ENCODE results near the gene SNX30.

The SNX30 gene

GRCh38 chr9:112856843-112857242, 106.3 kb downstream of the SNX30 start:
- H3K27ac ChIP-seq = no peak overlapping the region
- no peak for DNase-seq
- in situ Hi-C loops (cut with HindIII; ENCODE audit: low pct_ligation_motif_present, low sequenced_read_pairs) = no loop called here
- no peaks in the 10 kb centered on the region for H3K36me3 ChIP-seq (replicated peaks)
- no peak for TF ChIP-seq CTCF (IDR thresholded peaks at IDR 0.05; ENCODE audit: low read depth, low read length, missing control alignments)
- no peak overlapping the region for H3K4me3 ChIP-seq (ENCODE audit: low read depth, low read length)
- H3K27me3 ChIP-seq (replicated peaks) = no peaks in the 10 kb centered on the region

GRCh38 chr9:112858005-112858404, 107.4 kb downstream of the SNX30 start:
- no peaks in the 10 kb centered on the region for H3K36me3 ChIP-seq (replicated peaks)
- H3K4me3 ChIP-seq (ENCODE audit: low read depth, low read length) = no peak overlapping the region
- H3K27me3 ChIP-seq (replicated peaks) = no peaks in the 10 kb centered on the region
- TF ChIP-seq CTCF (IDR thresholded peaks at IDR 0.05; ENCODE audit: low read depth, low read length, missing control alignments) = no peak
- in situ Hi-C loops (cut with HindIII; ENCODE audit: low pct_ligation_motif_present, low sequenced_read_pairs) = no loop called here
- no peak for DNase-seq
- no peak overlapping the region for H3K27ac ChIP-seq

GRCh38 chr9:112858625-112859147, 108.1 kb downstream of the SNX30 start:
- no peak overlapping the region for H3K27ac ChIP-seq
- in situ Hi-C loops (cut with HindIII; ENCODE audit: low pct_ligation_motif_present, low sequenced_read_pairs) = no loop called here
- no peak for TF ChIP-seq CTCF (IDR thresholded peaks at IDR 0.05; ENCODE audit: low read depth, low read length, missing control alignments)
- no peaks in the 10 kb centered on the region for H3K36me3 ChIP-seq (replicated peaks)
- no peak for DNase-seq
- no peaks in the 10 kb centered on the region for H3K27me3 ChIP-seq (replicated peaks)
- no peak overlapping the region for H3K4me3 ChIP-seq (ENCODE audit: low read depth, low read length)

GRCh38 chr9:112860451-112860850, 109.9 kb downstream of the SNX30 start:
- no peaks in the 10 kb centered on the region for H3K27me3 ChIP-seq (replicated peaks)
- H3K27ac ChIP-seq = no peak overlapping the region
- TF ChIP-seq CTCF (IDR thresholded peaks at IDR 0.05; ENCODE audit: low read depth, low read length, missing control alignments) = no peak
- in situ Hi-C loops (cut with HindIII; ENCODE audit: low pct_ligation_motif_present, low sequenced_read_pairs) = no loop called here
- H3K4me3 ChIP-seq (ENCODE audit: low read depth, low read length) = no peak overlapping the region
- DNase-seq = no peak
- no peaks in the 10 kb centered on the region for H3K36me3 ChIP-seq (replicated peaks)

GRCh38 chr9:112861155-112861554, 110.6 kb downstream of the SNX30 start:
- DNase-seq = no peak
- Histone ChIP-seq H3K27ac (no peak overlapping the region), H3K27me3 (replicated peaks) (no peaks in the 10 kb centered on the region), H3K4me3 (ENCODE audit: low read depth, low read length) (no peak overlapping the region), H3K36me3 (replicated peaks) (no peaks in the 10 kb centered on the region)
- TF ChIP-seq CTCF (IDR thresholded peaks at IDR 0.05; ENCODE audit: low read depth, low read length, missing control alignments) = no peak
- in situ Hi-C loops (cut with HindIII; ENCODE audit: low pct_ligation_motif_present, low sequenced_read_pairs) = no loop called here

Data from brain microvascular endothelial cell (primary cell).